ENCODE results near the gene UBAC2.

The UBAC2 gene

DNA sequence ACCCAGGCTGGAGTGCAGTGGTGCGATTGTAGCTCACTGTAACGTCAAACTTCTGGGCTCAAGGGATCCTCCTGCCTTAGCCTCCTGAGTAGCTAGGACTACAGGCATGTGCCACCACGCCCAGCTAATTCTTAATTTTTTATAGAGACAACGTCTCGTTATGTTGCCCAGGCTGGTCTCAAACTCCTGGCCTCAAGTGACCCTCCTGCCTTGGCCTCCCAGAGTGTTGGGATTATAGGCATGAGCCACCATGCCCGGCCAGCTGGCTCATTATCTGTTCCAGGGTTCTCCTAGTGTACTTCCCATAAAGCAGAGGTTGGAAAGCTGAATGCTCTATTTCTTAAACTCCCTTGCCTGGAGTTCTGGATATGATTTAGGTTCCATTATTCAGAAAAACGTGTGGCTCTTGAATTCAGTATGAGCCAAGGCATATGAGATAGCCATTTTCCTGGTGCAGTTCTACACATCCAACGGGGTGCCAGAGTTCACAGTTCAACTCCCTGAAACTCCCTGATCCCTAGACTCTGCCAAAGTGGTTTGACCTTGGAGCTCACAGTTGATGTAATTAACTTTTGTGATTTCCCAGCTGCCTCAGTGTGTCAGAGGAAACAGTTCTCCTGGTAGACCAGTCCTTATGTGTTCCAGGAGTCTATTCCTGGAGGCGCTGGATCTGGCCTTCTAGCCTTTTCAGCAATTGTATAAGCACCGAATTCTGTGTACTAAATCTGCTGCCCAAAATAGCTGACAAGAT lies 85.0 kb downstream of the UBAC2 start:
- DNase-seq (ENCODE audit: low read depth) = no peak
- TF ChIP-seq, protein P1, sequence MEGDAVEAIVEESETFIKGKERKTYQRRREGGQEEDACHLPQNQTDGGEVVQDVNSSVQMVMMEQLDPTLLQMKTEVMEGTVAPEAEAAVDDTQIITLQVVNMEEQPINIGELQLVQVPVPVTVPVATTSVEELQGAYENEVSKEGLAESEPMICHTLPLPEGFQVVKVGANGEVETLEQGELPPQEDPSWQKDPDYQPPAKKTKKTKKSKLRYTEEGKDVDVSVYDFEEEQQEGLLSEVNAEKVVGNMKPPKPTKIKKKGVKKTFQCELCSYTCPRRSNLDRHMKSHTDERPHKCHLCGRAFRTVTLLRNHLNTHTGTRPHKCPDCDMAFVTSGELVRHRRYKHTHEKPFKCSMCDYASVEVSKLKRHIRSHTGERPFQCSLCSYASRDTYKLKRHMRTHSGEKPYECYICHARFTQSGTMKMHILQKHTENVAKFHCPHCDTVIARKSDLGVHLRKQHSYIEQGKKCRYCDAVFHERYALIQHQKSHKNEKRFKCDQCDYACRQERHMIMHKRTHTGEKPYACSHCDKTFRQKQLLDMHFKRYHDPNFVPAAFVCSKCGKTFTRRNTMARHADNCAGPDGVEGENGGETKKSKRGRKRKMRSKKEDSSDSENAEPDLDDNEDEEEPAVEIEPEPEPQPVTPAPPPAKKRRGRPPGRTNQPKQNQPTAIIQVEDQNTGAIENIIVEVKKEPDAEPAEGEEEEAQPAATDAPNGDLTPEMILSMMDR (IDR thresholded peaks at IDR 0.05; ENCODE audit: control insufficient read depth, insufficient read depth, low read depth, low read length, missing control alignments) = no peak
- no peak overlapping the region for H3K4me3 ChIP-seq (ENCODE audit: control insufficient read depth, low read depth, low read length)

DNA sequence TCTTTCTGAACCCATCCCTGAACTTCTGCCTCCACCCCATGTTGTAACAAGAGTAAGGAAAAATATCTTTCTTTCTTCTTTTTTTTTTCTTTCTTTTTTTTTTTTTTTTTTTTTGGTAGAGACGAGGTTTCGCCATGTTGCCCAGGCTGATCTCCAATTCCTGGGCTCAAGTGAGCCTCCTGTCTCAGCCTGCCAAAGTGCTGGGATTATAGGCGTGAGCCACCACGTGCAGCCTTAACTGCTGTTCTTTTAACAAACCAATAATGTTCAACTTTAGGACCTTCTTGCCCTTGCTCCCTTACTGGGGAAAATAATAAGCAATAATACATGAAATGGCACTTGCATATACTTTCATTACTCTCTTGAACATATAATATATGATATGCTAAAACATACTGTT lies 86.9 kb downstream of the UBAC2 start:
- no peak overlapping the region for H3K4me3 ChIP-seq (ENCODE audit: control insufficient read depth, low read depth, low read length)
- TF ChIP-seq, protein P1 (IDR thresholded peaks at IDR 0.05; ENCODE audit: control insufficient read depth, insufficient read depth, low read depth, low read length, missing control alignments) = no peak
- DNase-seq (ENCODE audit: low read depth) = no peak

DNA sequence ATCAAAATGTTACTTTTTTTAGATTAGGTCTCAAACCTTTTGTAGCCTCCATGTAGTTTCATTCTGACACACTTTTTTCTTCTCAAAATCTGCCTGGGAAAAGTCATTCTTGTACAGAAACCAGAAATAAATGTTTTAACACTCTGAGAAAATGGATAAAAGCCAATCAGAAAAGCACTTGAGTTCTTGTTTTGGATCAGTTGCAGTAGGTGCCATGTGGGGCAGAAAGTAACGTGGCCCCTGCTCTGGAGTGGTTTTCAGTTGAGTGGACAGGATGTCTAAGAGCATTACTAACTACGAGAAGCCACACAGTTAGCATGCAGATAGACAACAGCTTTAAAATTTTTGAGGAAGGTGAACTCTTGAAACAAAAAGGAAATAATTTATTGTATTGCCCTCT lies 87.4 kb downstream of the UBAC2 start:
- TF ChIP-seq, protein P1 (IDR thresholded peaks at IDR 0.05; ENCODE audit: control insufficient read depth, insufficient read depth, low read depth, low read length, missing control alignments) = no peak
- no peak for DNase-seq (ENCODE audit: low read depth)
- H3K4me3 ChIP-seq (ENCODE audit: control insufficient read depth, low read depth, low read length) = no peak overlapping the region

DNA sequence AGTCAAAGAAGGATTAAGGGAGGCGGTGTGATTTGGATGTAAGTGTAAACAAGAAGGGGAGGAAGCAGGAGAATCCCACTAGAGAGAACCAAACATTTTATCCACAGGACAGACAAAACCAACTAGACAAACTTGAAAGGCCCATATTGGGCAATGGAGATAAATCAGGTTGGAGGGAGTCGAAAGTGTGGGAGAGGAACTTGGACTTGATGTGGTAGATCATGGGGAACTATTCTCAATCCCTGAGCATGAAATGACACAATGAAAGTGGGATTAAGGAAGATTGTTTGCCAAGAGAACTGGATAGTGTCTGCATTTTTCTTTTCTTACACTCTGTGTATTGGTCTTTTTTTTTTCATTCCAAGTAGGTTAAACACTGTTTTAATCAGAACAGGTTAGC lies 88.6 kb downstream of the UBAC2 start:
- TF ChIP-seq, protein P1 (IDR thresholded peaks at IDR 0.05; ENCODE audit: control insufficient read depth, insufficient read depth, low read depth, low read length, missing control alignments) = no peak
- DNase-seq (ENCODE audit: low read depth) = no peak
- no peak overlapping the region for H3K4me3 ChIP-seq (ENCODE audit: control insufficient read depth, low read depth, low read length)

DNA sequence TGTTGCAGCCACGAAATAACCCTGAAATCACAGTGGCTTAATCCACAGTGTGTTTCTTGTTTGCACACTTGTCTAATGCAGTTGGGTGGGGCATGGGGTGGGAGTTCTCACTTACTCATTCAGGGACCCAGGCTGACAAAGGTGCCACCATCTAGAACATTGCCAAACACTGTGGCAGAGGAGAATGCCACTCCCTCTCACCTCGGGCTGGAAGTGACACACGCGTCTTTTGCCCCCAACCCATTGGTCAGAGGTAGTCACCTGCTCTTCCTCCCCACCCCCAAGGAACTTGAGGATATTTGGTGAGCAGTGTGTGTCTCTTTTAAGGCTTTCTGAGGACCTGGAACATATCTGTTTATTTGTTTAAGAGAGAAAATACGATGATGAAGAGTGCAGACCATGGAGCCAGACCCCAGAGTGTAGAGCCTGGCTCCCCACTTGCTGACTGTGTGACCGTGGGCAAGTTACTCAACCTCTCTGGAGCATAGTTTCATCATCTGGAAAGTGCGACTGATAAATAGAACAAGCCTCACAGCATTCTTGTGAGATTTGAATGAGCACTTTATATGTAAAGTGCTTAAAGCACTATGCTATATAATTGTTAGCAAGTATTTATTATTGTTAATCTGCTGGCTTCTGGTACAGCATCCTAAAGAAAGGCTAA lies 89.2 kb downstream of the UBAC2 start:
- no peak for DNase-seq (ENCODE audit: low read depth)

DNA sequence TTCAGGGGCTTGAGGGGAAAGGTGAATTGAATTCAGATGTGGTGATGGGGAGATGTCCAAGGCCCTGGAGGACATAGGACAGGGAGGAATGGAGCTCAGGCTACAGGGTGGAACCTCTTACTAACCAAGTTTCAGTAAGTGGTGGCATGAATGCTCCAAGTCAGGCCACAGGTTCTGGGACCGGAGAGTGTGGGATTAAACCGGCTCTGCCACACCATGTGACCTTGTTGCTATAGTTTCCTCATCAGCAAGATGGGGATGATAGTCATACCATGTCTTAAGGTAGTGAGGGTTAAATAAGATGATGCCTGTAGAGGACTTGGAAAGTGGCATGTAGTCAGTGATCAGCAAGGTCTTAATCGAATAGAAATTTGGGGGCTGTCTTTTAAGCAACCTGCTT lies 90.2 kb downstream of the UBAC2 start:
- DNase-seq (ENCODE audit: low read depth) = no peak
- no peak overlapping the region for H3K4me3 ChIP-seq (ENCODE audit: control insufficient read depth, low read depth, low read length)
- TF ChIP-seq, protein P1 (IDR thresholded peaks at IDR 0.05; ENCODE audit: control insufficient read depth, insufficient read depth, low read depth, low read length, missing control alignments) = no peak

More for the DNA sequence above, 89.2 kb downstream of the UBAC2 start:
- H3K4me3 ChIP-seq (ENCODE audit: control insufficient read depth, low read depth, low read length) = no peak overlapping the region
- TF ChIP-seq, protein P1 (IDR thresholded peaks at IDR 0.05; ENCODE audit: control insufficient read depth, insufficient read depth, low read depth, low read length, missing control alignments) = no peak

Measured in AG09309 (cell line).